Ovary (tissue), 9 donors: ENCODE data around the gene RBM8A. TPM values are rescaled to one million over a fixed set of nuclear protein-coding genes. Genes with fewer than 3 reads are reported as not detected.

Experiments
- DNase-seq, 5 donors: peaks; one replicate each; pipeline ENCODE4 v3.0.0-alpha.2; 2019 to 2020
- H3K27ac ChIP-seq, 2 donors: fragments of 200-600 bp; one replicate each; pipeline versions ENCODE4 v1.5.1 to v1.8.0; 2019 to 2022
- H3K27me3 ChIP-seq: fragments of 200-600 bp; one replicate; pipeline ENCODE4 v1.8.0; 2022
- H3K36me3 ChIP-seq: fragments of 200-600 bp; sonication (generic); one replicate; pipeline ENCODE4 v1.5.1; 2019
- H3K4me1 ChIP-seq: one replicate; pipeline ENCODE4 v1.8.1; 2013; ENCODE audit warnings: mild to moderate bottlenecking, moderate library complexity; ENCODE audit not compliant: insufficient read depth
- H3K4me3 ChIP-seq: fragments of 200-600 bp; sonication (generic); one replicate; pipeline ENCODE4 v1.5.1; 2017
- H3K9me3 ChIP-seq, 2 donors: fragments of 200-600 bp in 1 of 2; sonication (generic) in 1 of 2; one replicate each; pipeline versions ENCODE4 v1.5.1 to v1.8.1; 2013 to 2019; ENCODE audit warnings: mild to moderate bottlenecking in 1 of 2, moderate library complexity in 1 of 2
- EP300 ChIP-seq: sonication (generic); formaldehyde crosslinking; IDR thresholded peaks from one replicate; pipeline ENCODE4 v1.6.1; 2017; ENCODE audit warnings: antibody characterized with exemption
- POLR2A ChIP-seq: fragments of 450-650 bp; IDR thresholded peaks from one replicate; pipeline ENCODE4 v1.6.1; 2017; ENCODE audit warnings: antibody characterized with exemption, mild to moderate bottlenecking, moderate library complexity
- WGBS, 3 donors: extraction: QIAGEN DNeasy Blood & Tissue Kit in 1 of 3; methylation state at CpG; one replicate each; pipeline versions ENCODE4 v1.1.5 to v1.1.7; 2013 to 2017; 5-methylcytosine and 5-hydroxymethylcytosine counted together
- intact Hi-C, 4 donors: fragments of 100-400 bp; cut with DNase I; formaldehyde crosslinking; loops; one replicate each; pipeline versions ENCODE4 v1.11.0 to v1.15.1; 2022 to 2023
- polyA plus RNA-seq, 2 donors: library from polyadenylated mRNA; stranded (reverse); fragments of 200-250 nt in 1 of 2; fragments of 350-450 nt in 1 of 2; fragmentation: Illumina TruSeq in 1 of 2; extraction: RNeasy Lipid Tissue Mini Kit (QIAGEN cat#74804) in 1 of 2; gene quantifications; one replicate each; pipeline ENCODE4 v1.2.3, GENCODE V29; 2013 to 2014
- total RNA-seq, 7 donors: library from RNA; depleted of rRNA in 2 of 7; stranded (reverse); fragments of >200 nt in 2 of 7; fragmentation: NEBNext Ultra II Directional in 3 of 7; extraction: Animal tissue kit (Norgen Biotek cat#: 25700) in 3 of 7; gene quantifications; one replicate each; pipeline versions ENCODE4 v1.1.0 to v1.2.4, GENCODE V29; 2016 to 2023
- TF ChIP-seq, protein P1 (sequence below), 3 donors: fragments of 450-650 bp in 2 of 3; fragments of 200-600 bp in 1 of 3; IDR thresholded peaks; one replicate each; pipeline versions ENCODE4 v1.5.1 to v1.8.0; 2016 to 2022; ENCODE audit warnings: antibody characterized with exemption in 3 of 3, mild to moderate bottlenecking in 1 of 3
- donor health status: DM: no; HTN: no; CAD: no; lungs with moderate emphysema.
- donor health status: DM: no; HTN: no; CAD: no.
- donor health status: Bipolar disorder and iron deficiency.
- donor health status: DM: yes; HTN: yes; CAD: no.
- donor health status: DM: no; HTN: no; CAD: no.
- donor health status: DM: yes; HTN: yes; CAD: no.

The RBM8A gene
- total and polyA plus RNA-seq, 9 donors: 84.4 to 127 (median 107) TPM

DNA sequence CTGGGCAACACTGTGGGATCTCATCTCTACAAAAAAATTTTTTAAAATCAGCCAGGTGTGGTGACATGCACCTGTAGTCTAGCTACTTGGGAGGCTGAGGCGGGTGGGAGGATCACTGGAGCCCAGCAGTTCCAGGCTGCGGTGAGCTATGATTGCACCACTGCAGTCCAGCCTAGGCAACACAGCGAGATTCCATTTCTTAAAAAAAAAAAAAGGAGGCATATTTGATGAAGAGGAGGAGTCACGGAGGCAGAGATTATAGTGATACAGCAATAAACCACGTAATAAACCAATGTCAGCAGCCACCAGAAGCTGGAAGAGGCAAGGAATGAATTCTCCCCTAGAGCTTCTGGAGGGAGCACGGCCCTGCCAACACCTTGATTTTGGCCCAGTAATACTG lies 26.6 kb upstream of the RBM8A start:
- Histone ChIP-seq H3K27me3 (no peaks in the 10 kb centered on the region), H3K4me1 (peaks cover 10% of the 10 kb centered on the region), H3K9me3 (no peaks in the 10 kb centered on the region), H3K27ac (no peak overlapping the region), H3K36me3 (no peaks in the 10 kb centered on the region), H3K4me3 (no peak overlapping the region)
- 76 to 89% (median 84%) methylated on average over 6 of the region's 6 CpGs for WGBS, 3 donors
- TF ChIP-seq EP300: no peak
- TF ChIP-seq POLR2A: no peak
- TF ChIP-seq, protein P1, sequence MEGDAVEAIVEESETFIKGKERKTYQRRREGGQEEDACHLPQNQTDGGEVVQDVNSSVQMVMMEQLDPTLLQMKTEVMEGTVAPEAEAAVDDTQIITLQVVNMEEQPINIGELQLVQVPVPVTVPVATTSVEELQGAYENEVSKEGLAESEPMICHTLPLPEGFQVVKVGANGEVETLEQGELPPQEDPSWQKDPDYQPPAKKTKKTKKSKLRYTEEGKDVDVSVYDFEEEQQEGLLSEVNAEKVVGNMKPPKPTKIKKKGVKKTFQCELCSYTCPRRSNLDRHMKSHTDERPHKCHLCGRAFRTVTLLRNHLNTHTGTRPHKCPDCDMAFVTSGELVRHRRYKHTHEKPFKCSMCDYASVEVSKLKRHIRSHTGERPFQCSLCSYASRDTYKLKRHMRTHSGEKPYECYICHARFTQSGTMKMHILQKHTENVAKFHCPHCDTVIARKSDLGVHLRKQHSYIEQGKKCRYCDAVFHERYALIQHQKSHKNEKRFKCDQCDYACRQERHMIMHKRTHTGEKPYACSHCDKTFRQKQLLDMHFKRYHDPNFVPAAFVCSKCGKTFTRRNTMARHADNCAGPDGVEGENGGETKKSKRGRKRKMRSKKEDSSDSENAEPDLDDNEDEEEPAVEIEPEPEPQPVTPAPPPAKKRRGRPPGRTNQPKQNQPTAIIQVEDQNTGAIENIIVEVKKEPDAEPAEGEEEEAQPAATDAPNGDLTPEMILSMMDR (IDR thresholded peaks at IDR 0.05): no peak
- no peak for DNase-seq
- intact Hi-C loops: no loop called here

GRCh38 chr1:145952903-145953302 lies 25.6 kb upstream of the RBM8A start:
- Histone ChIP-seq H3K36me3 (no peaks in the 10 kb centered on the region), H3K4me3 (no peak overlapping the region), H3K9me3 (no peaks in the 10 kb centered on the region), H3K27me3 (no peaks in the 10 kb centered on the region), H3K4me1 (peaks cover 10% of the 10 kb centered on the region), H3K27ac (no peak overlapping the region)
- WGBS, 3 donors: 98 to 99% (median 98%) methylated on average over 3 of the region's 3 CpGs
- intact Hi-C loops: no loop called here
- TF ChIP-seq, protein P1 (IDR thresholded peaks at IDR 0.05): no peak
- no peak for TF ChIP-seq EP300
- no peak for TF ChIP-seq POLR2A
- DNase-seq: no peak

GRCh38 chr1:145951526-145951925 lies 24.2 kb upstream of the RBM8A start:
- intact Hi-C loops: no loop called here
- H3K9me3 ChIP-seq: no peaks in the 10 kb centered on the region
- no peak overlapping the region for H3K27ac ChIP-seq
- WGBS, 3 donors: 87 to 96% (median 89%) methylated on average over 1 of the region's 1 CpG
- no peaks in the 10 kb centered on the region for H3K36me3 ChIP-seq
- H3K27me3 ChIP-seq: no peaks in the 10 kb centered on the region
- H3K4me3 ChIP-seq: no peak overlapping the region
- peaks cover 10% of the 10 kb centered on the region for H3K4me1 ChIP-seq
- no peak for DNase-seq
- TF ChIP-seq EP300 (no peak), POLR2A (no peak)
- TF ChIP-seq, protein P1 (IDR thresholded peaks at IDR 0.05): no peak

DNA sequence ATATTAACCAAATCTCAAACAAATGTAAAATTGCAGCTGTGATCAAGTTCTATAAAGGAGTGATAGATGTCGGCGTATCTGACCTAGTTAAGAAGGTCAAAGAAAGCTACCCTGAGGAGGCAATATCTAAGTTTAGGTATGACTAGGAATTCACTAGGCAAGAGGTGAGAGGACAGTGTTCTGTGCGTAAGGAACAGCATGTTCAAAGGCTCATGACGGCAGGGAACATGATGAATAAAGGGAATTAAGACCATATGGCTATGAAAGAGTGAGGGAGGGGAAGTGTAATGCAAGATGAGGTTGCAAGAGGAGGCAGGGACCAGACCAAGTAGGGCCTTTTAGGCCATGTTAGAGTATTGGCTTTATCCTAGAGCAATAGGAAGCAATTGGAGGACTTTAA lies 21.9 kb upstream of the RBM8A start:
- H3K27me3 ChIP-seq: no peaks in the 10 kb centered on the region
- no peak for DNase-seq
- intact Hi-C loops: no loop called here
- TF ChIP-seq, protein P1 (IDR thresholded peaks at IDR 0.05): no peak
- TF ChIP-seq EP300 (no peak), POLR2A (no peak)
- no peaks in the 10 kb centered on the region for H3K9me3 ChIP-seq
- H3K4me3 ChIP-seq: no peak overlapping the region
- no peaks in the 10 kb centered on the region for H3K36me3 ChIP-seq
- no peak overlapping the region for H3K27ac ChIP-seq
- 86 to 95% (median 95%) methylated on average over 4 of the region's 4 CpGs for WGBS, 3 donors
- H3K4me1 ChIP-seq: peaks cover 7% of the 10 kb centered on the region
